H1 (cell line): ENCODE results near the gene PLCB2. TPM values are rescaled to one million over a fixed set of nuclear protein-coding genes. Genes with fewer than 3 reads are reported as not detected.

Experiments
- CTCF ChIA-PET: fragments of 300-600 bp; sonication (Branson Sonifier 250); formaldehyde crosslinking; loops from one replicate; lab custom pipeline; 2021; ENCODE audit not compliant: partially characterized antibody; lab: Charles Lee
- POLR2A ChIA-PET: fragments of 300-600 bp; sonication (Branson Sonifier 250); formaldehyde crosslinking; loops from one replicate; lab custom pipeline; 2021; ENCODE audit warnings: inconsistent platforms; ENCODE audit not compliant: partially characterized antibody; lab: Charles Lee
- DNase-seq, 2 experiments: peaks; one replicate each; pipeline versions ENCODE4 v3.0.0 to v3.0.0-alpha.2; 2010 to 2022; ENCODE audit warnings: low spot score in 2 of 2, low read depth in 1 of 2, mixed read lengths in 1 of 2
- FAIRE-seq: peaks from 2 replicates; lab custom pipeline; 2011; peaks lifted over from hg19 to GRCh38; lab: Jason Lieb, UNC
- H2AFZ ChIP-seq: 2 replicates; pipeline ENCODE4 v1.8.1; 2012; ENCODE audit warnings: low read length, inconsistent platforms
- H2AK5ac ChIP-seq: 2 replicates; pipeline ENCODE4 v1.6.1; 2013; ENCODE audit warnings: low read depth, low read length
- H2BK120ac ChIP-seq: replicated peaks from 2 replicates; pipeline ENCODE3; 2013; ENCODE audit warnings: low read depth, low read length, inconsistent platforms
- H2BK12ac ChIP-seq: 2 replicates; pipeline ENCODE4 v1.6.1; 2013; ENCODE audit warnings: low read depth, low read length
- H2BK15ac ChIP-seq: 2 replicates; pipeline ENCODE4 v1.6.1; 2013; ENCODE audit warnings: low read length
- H2BK20ac ChIP-seq: 2 replicates; pipeline ENCODE4 v1.6.1; 2013; ENCODE audit warnings: low read length
- H2BK5ac ChIP-seq: 2 replicates; pipeline ENCODE4 v1.6.1; 2013; ENCODE audit warnings: low read depth, low read length
- H3K14ac ChIP-seq: 2 replicates; pipeline ENCODE4 v1.6.1; 2013; ENCODE audit warnings: inconsistent platforms; ENCODE audit not compliant: insufficient read length
- H3K18ac ChIP-seq: 2 replicates; pipeline ENCODE4 v1.6.1; 2013; ENCODE audit warnings: low read length; ENCODE audit errors: extremely low read depth
- H3K23ac ChIP-seq: 2 replicates; pipeline ENCODE4 v1.6.1; 2013; ENCODE audit warnings: inconsistent platforms; ENCODE audit not compliant: insufficient read length
- H3K23me2 ChIP-seq: 2 replicates; pipeline ENCODE4 v1.6.1; 2013; ENCODE audit warnings: low read depth, low read length
- H3K27ac ChIP-seq: 2 replicates; pipeline ENCODE4 v1.6.1; 2011; ENCODE audit warnings: low read depth, low read length, inconsistent platforms
- H3K27me3 ChIP-seq, 4 experiments: replicated peaks in 1 of 4; 1 replicate in 1 of 4; 2 replicates in 3 of 4; pipeline versions ENCODE4 v1.6.1 to v1.8.1; 2011 to 2013; ENCODE audit warnings: low read length in 3 of 4, mild to moderate bottlenecking in 3 of 4, inconsistent platforms in 2 of 4, mixed read lengths in 2 of 4, moderate library complexity in 1 of 4; ENCODE audit not compliant: control insufficient read depth in 3 of 4, insufficient read depth in 3 of 4; ENCODE audit errors: extremely low read depth in 1 of 4
- H3K36me3 ChIP-seq, 4 experiments: 2 replicates each; pipeline versions ENCODE4 v1.6.1 to v1.8.1; 2011 to 2013; ENCODE audit warnings: mild to moderate bottlenecking in 4 of 4, low read length in 3 of 4, moderate library complexity in 2 of 4, control low read depth in 1 of 4, inconsistent platforms in 1 of 4; ENCODE audit not compliant: insufficient read depth in 4 of 4, control insufficient read depth in 2 of 4
- H3K4ac ChIP-seq: replicated peaks from 2 replicates; pipeline ENCODE3; 2013; ENCODE audit warnings: low read length, low read depth, mixed read lengths, inconsistent platforms; ENCODE audit not compliant: insufficient read length
- H3K4me1 ChIP-seq, 4 experiments: replicated peaks in 1 of 4; 1 replicate in 1 of 4; 2 replicates in 3 of 4; pipeline versions ENCODE4 v1.6.1 to v1.8.1; 2011 to 2013; ENCODE audit warnings: low read length in 3 of 4, inconsistent platforms in 2 of 4, mixed read lengths in 1 of 4; ENCODE audit not compliant: insufficient read depth in 4 of 4, control insufficient read depth in 3 of 4
- H3K4me2 ChIP-seq, 2 experiments: 2 replicates each; pipeline versions ENCODE4 v1.6.1 to v1.8.1; 2011 to 2013; ENCODE audit warnings: low read depth in 2 of 2, low read length in 2 of 2, control low read depth in 1 of 2, inconsistent platforms in 1 of 2, mild to moderate bottlenecking in 1 of 2; ENCODE audit not compliant: insufficient read depth in 1 of 2
- H3K4me3 ChIP-seq, 4 experiments: fragments of 200-600, 300-600 bp in 1 of 4; sonication (generic), shearing (Covaris generic), sonication (Bioruptor Twin) in 1 of 4; 2 replicates each; pipeline versions ENCODE4 v1.5.1 to v1.8.1; 2011 to 2016; ENCODE audit warnings: low read length in 4 of 4, low read depth in 3 of 4, control low read depth in 2 of 4, inconsistent platforms in 2 of 4, mild to moderate bottlenecking in 2 of 4, mixed read lengths in 1 of 4, moderate library complexity in 1 of 4; ENCODE audit not compliant: insufficient read depth in 2 of 4; ENCODE audit errors: extremely low read depth in 1 of 4
- H3K56ac ChIP-seq: replicated peaks from 2 replicates; pipeline ENCODE3; 2013; ENCODE audit warnings: low read depth, mild to moderate bottlenecking, mixed read lengths, low read length, inconsistent platforms; ENCODE audit not compliant: insufficient read length
- H3K79me1 ChIP-seq: 2 replicates; pipeline ENCODE4 v1.6.1; 2013; ENCODE audit warnings: low read depth, low read length, control low read depth
- H3K79me2 ChIP-seq, 2 experiments: 2 replicates each; pipeline versions ENCODE4 v1.6.1 to v1.8.1; 2012 to 2013; ENCODE audit warnings: low read length in 2 of 2, mild to moderate bottlenecking in 2 of 2, inconsistent platforms in 1 of 2; ENCODE audit not compliant: insufficient read depth in 2 of 2, control insufficient read depth in 1 of 2
- H3K9ac ChIP-seq, 4 experiments: replicated peaks in 1 of 4; 1 replicate in 1 of 4; 2 replicates in 3 of 4; pipeline versions ENCODE4 v1.6.1 to v1.8.1; 2011 to 2013; ENCODE audit warnings: low read depth in 3 of 4, low read length in 3 of 4, control low read depth in 2 of 4, mild to moderate bottlenecking in 2 of 4, moderate library complexity in 2 of 4, inconsistent platforms in 1 of 4; ENCODE audit errors: extremely low read depth in 1 of 4
- H3K9me3 ChIP-seq, 2 experiments: 2 replicates each; pipeline versions ENCODE4 v1.6.1 to v1.8.1; 2012 to 2013; ENCODE audit warnings: mild to moderate bottlenecking in 2 of 2, moderate library complexity in 2 of 2, control low read depth in 1 of 2, inconsistent platforms in 1 of 2, low read depth in 1 of 2, low read length in 1 of 2, mixed read lengths in 1 of 2; ENCODE audit not compliant: insufficient read depth in 2 of 2
- H4K20me1 ChIP-seq, 2 experiments: replicated peaks in 1 of 2; 2 replicates each; pipeline versions ENCODE3 to v1.8.1; 2011 to 2013; ENCODE audit warnings: inconsistent platforms in 2 of 2, low read length in 2 of 2, mild to moderate bottlenecking in 1 of 2; ENCODE audit not compliant: insufficient read depth in 2 of 2, control insufficient read depth in 1 of 2
- H4K5ac ChIP-seq: 2 replicates; pipeline ENCODE4 v1.6.1; 2013; ENCODE audit warnings: low read length, low read depth, mixed read lengths, inconsistent platforms; ENCODE audit not compliant: insufficient read length
- H4K8ac ChIP-seq: 2 replicates; pipeline ENCODE4 v1.8.0; 2013; ENCODE audit warnings: mild to moderate bottlenecking, moderate library complexity, low read length, inconsistent platforms; ENCODE audit not compliant: insufficient read depth; ENCODE audit errors: extremely low read depth
- H4K91ac ChIP-seq: replicated peaks from 2 replicates; pipeline ENCODE3; 2013; ENCODE audit warnings: low read length, mixed read lengths, inconsistent platforms; ENCODE audit not compliant: insufficient read length
- CEBPB ChIP-seq: IDR thresholded peaks from 2 replicates; pipeline ENCODE4 v1.6.1; 2012; ENCODE audit warnings: low read depth, low read length
- EP300 ChIP-seq, 2 experiments: IDR thresholded peaks; 1 replicate in 1 of 2; 2 replicates in 1 of 2; pipeline ENCODE4 v1.6.1; 2011 to 2012; ENCODE audit warnings: low read depth in 2 of 2, low read length in 2 of 2, mild to moderate bottlenecking in 2 of 2, borderline replicate concordance in 1 of 2, inconsistent platforms in 1 of 2, moderate library complexity in 1 of 2
- JUN ChIP-seq: IDR thresholded peaks from 2 replicates; pipeline ENCODE4 v1.6.1; 2011; ENCODE audit warnings: low read depth, mild to moderate bottlenecking, improper control_type of control experiment, low read length
- KDM5A ChIP-seq: fragments of 200-600 bp; IDR thresholded peaks from 2 replicates; pipeline ENCODE4 v1.7.1; 2012; ENCODE audit warnings: mild to moderate bottlenecking, low read length, inconsistent platforms, mixed read lengths
- POLR2A ChIP-seq, 2 experiments: IDR thresholded peaks; 1 replicate in 1 of 2; 2 replicates in 1 of 2; pipeline ENCODE4 v1.6.1; 2011; ENCODE audit warnings: low read depth in 2 of 2, low read length in 2 of 2, mild to moderate bottlenecking in 2 of 2; ENCODE audit errors: control extremely low read depth in 1 of 2
- RAD21 ChIP-seq, 2 experiments: IDR thresholded peaks in 1 of 2; conservative IDR thresholded peaks in 1 of 2; 2 replicates each; pipeline ENCODE4 v1.6.1; 2011; ENCODE audit warnings: low read depth in 2 of 2, low read length in 2 of 2, improper control_type of control experiment in 1 of 2, inconsistent platforms in 1 of 2, mild to moderate bottlenecking in 1 of 2, moderate library complexity in 1 of 2
- RFX5 ChIP-seq: IDR thresholded peaks from 2 replicates; pipeline ENCODE4 v1.6.1; 2011; ENCODE audit warnings: low read depth, low read length, improper control_type of control experiment, borderline replicate concordance
- SP1 ChIP-seq: IDR thresholded peaks from 2 replicates; pipeline ENCODE4 v1.6.1; 2011; ENCODE audit warnings: low read depth, low read length
- TAF1 ChIP-seq: IDR thresholded peaks from 2 replicates; pipeline ENCODE4 v1.6.1; 2011; ENCODE audit warnings: mild to moderate bottlenecking, low read depth, low read length
- TBP ChIP-seq: IDR thresholded peaks from 2 replicates; pipeline ENCODE4 v1.6.1; 2011; ENCODE audit warnings: low read depth, low read length, improper control_type of control experiment
- TEAD4 ChIP-seq: IDR thresholded peaks from 2 replicates; pipeline ENCODE4 v1.6.1; 2012; ENCODE audit warnings: low read depth, low read length, inconsistent platforms, mixed read lengths
- WGBS, 2 experiments: shearing (Covaris generic) in 1 of 2; methylation state at CpG; one replicate each; pipeline versions ENCODE4 v1.1.6 to v1.1.7; 2013 to 2015; ENCODE audit warnings: low lambda C conversion rate in 2 of 2, mixed read lengths in 2 of 2, inconsistent platforms in 1 of 2, low coverage in 1 of 2, missing lambda C conversion rate in 1 of 2; ENCODE audit not compliant: insufficient replicate concordance in 2 of 2, insufficient coverage in 1 of 2, insufficient read length in 1 of 2; ENCODE audit errors: extremely low coverage in 1 of 2, missing lambda C conversion rate in 1 of 2; 5-methylcytosine and 5-hydroxymethylcytosine counted together
- polyA plus RNA-seq, 7 experiments: library from polyadenylated mRNA; depleted of rRNA in 3 of 7; stranded (reverse) in 5 of 7; unstranded in 2 of 7; fragments of >200 nt in 5 of 7; fragments of 200-250 nt in 2 of 7; gene quantifications; 1 replicate in 5 of 7; 2 replicates in 1 of 7; 4 replicates in 1 of 7; pipeline versions ENCODE4 v1.2.1 to v1.2.3, GENCODE V29; 2011 to 2013; ENCODE audit warnings: missing spikeins in 2 of 7, mixed read lengths in 2 of 7
- total RNA-seq: library from RNA; stranded (reverse); fragmentation: NEBNext Ultra II Directional; extraction: Animal tissue kit (Norgen Biotek cat#: 25700); gene quantifications from 2 replicates; pipeline ENCODE4 v1.2.1, GENCODE V29; 2021

The PLCB2 gene
- total and polyA plus RNA-seq, 2 of the 8 experiments (the other 6 are each of a cell fraction or from before 2014, with no cell fraction given), result 7.2 to 8.4 TPM

- ChIA-PET POLR2A (interaction anchor here (0.6 to 6.2 kb wide), 18 partner anchors 8 to 526 kb away, joined by 3 to 47 read pairs (median 4); partner anchors contain the start of genes BAHD1 and BUB1B), CTCF (interaction anchor here (0.8 to 46.3 kb wide), 18 partner anchors 8 to 191 kb away, joined by 3 to 1340 read pairs (median 3); partner anchors contain the start of gene PLCB2)
- Histone ChIP-seq H3K23me2 (peaks cover 4% of the 10 kb centered on the region; the same call in 1 of the 2 replicates), H2BK12ac (peak within 1 kb of the TSS; percentile 22; the same call in 1 of the 2 replicates), H3K4ac (no peak within 1 kb of the TSS), H3K27ac (no peak within 1 kb of the TSS), H3K4me2 (peak within 1 kb of the TSS; percentile 73 to 84), H2AFZ (peak within 1 kb of the TSS; percentile 14; the same call in 1 of the 2 replicates), H2AK5ac (no peak within 1 kb of the TSS), H3K36me3 (no peaks in the 10 kb centered on the region), H4K5ac (peak within 1 kb of the TSS; percentile 29), H4K20me1 (no peaks in the 10 kb centered on the region), H4K91ac (peak within 1 kb of the TSS; percentile 77), H3K79me2 (no peaks in the 10 kb centered on the region), H3K9ac (peak within 1 kb of the TSS; percentile 9 to 64 (median 30); a peak in 5 of 7 replicates), H3K27me3 (peaks cover 0 to 6% (median 2%) of the 10 kb centered on the region in 4 experiments; a peak in 2 of 7 replicates), H2BK5ac (peak within 1 kb of the TSS; percentile 13; the same call in 1 of the 2 replicates), H3K23ac (no peak within 1 kb of the TSS), H4K8ac (peak within 1 kb of the TSS; percentile 81; the same call in 1 of the 2 replicates), H2BK120ac (no peak within 1 kb of the TSS), H3K56ac (peak within 1 kb of the TSS; percentile 50), H3K9me3 (no peaks in the 10 kb centered on the region), H3K4me1 (peaks cover 9 to 18% (median 14%) of the 10 kb centered on the region in 4 experiments), H3K79me1 (no peaks in the 10 kb centered on the region), H2BK15ac (peak within 1 kb of the TSS; percentile 82; the same call in 1 of the 2 replicates), H3K18ac (peak within 1 kb of the TSS; percentile 63), H2BK20ac (peak within 1 kb of the TSS; percentile 39; the same call in 1 of the 2 replicates), H3K4me3 (peak within 1 kb of the TSS; percentile 14 to 54 (median 30); a peak in 7 of 8 replicates), H3K14ac (no peak within 1 kb of the TSS)
- DNase-seq, result peak; percentile 60 to 90
- FAIRE-seq, result no peak
- WGBS, 2 experiments, result 7% methylated on average over 38 of the region's 39 CpGs; no CpG with 5 or more reads in 1 of the 2 experiments
- TF ChIP-seq CEBPB (no peak), POLR2A (IDR thresholded peaks at IDR 0.05; ENCODE audit: control extremely low read depth in 1 of 2, low read depth in 2 of 2, low read length in 2 of 2) (peak in 1 of 2 experiments; percentile 64; a peak in 2 of 3 replicates), RFX5 (no peak), TBP (peak; percentile 65; the same call in 1 of the 2 replicates), TAF1 (peak; percentile 84; the same call in 1 of the 2 replicates), KDM5A (no peak), EP300 (IDR thresholded peaks at IDR 0.05; ENCODE audit: borderline replicate concordance in 1 of 2, low read depth in 2 of 2, low read length in 2 of 2) (no peak), SP1 (no peak), TEAD4 (no peak), RAD21 (IDR thresholded peaks at IDR 0.05 in 1 of 2, conservative IDR thresholded peaks at IDR 0.05 in 1 of 2; ENCODE audit: low read depth in 2 of 2, low read length in 2 of 2) (no peak), JUN (no peak)
Measured at GRCh38 chr15:40238532-40239403, 69.0 kb downstream of the PLCB2 start, which contains the start of gene PAK6. Gene PAK6, plus strand, starts transcription at chr15:40239063. Its CDS starts 25,723 bp downstream, at chr15:40264786.
